Erythroblast (primary cell): Measurements from ENCODE around the gene ZFYVE1.

ENCODE experiments used
- GATA1 ChIP-seq: IDR thresholded peaks from 2 replicates; pipeline ENCODE4 v1.6.1; 2011; ENCODE audit warnings: low read depth, mild to moderate bottlenecking, control low read depth, low read length, moderate library complexity
- POLR2A ChIP-seq: IDR thresholded peaks from 2 replicates; pipeline ENCODE4 v1.6.1; 2011; ENCODE audit warnings: mild to moderate bottlenecking, low read length

DNA sequence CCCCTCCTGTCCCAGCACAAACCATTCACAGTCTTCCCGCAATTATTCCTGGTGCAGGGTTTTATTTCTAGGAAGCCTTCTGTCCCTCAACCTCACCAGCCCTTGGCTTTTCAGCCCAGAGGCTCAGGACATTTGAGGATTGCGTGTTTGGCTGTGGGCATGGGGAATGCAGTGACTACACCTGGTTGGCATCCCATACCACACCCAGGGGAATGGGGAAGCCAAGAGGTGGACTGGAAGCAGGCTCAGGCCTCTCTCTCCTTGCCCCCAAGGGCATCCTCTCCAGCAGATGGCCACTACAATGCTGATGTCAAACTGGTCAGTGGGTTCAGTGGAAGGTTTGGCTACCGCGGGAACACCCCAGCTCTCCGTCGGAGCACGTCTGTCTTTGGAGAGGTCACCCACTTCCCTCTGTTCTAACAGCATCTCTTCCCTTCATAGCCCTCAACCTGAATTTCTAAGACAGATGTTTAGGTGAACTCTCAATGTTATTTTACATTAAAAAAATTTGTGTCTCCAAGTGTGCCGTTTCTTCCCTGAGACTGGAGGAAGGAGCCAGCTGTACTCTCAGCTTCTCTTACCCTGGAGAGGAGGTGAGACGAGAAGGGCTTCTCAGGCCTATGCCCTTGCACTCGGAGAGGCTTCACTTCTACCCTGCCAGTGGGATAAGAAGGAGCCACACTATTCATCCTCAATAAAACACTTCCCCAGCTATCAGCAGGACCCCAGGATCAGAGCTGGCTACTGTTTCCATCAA is 65.1 kb downstream of the ZFYVE1 start:
- TF ChIP-seq POLR2A (no peak), GATA1 (no peak)
